Measurements from ENCODE around the gene NF2. TPM values are rescaled to one million over a fixed set of nuclear protein-coding genes. Genes with fewer than 3 reads are reported as not detected.

NF2 gene
- total and polyA plus RNA-seq, 2 of the 8 experiments (the other 6 are each of a cell fraction or from before 2014, with no cell fraction given) = 17.6 to 53.6 TPM

DNA sequence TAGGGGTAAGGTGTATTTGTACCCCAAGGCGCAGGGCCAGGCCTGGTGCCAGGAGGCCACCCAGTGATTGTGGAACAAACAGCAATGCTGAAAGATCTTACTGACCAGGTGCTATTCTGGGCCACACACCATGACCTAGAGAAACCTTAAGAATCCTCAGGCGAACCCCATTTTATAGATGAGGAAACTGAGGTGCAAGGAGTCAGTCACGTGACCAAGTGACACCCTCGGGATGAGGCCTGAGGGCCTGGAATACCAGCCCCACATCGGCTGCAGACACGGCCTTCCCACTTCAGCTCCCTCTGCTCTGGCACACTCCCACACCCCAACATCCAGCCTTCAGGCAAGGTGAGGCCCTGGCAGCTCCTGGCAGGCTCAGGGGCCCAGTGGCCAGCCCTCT is 129.4 kb downstream of the NF2 start:
- H3K79me1 ChIP-seq (ENCODE audit: low read depth, low read length) = no peaks in the 10 kb centered on the region
- H3K4me1 ChIP-seq (replicated peaks in 1 of 4; ENCODE audit: control insufficient read depth in 3 of 4, insufficient read depth in 4 of 4, low read length in 3 of 4) = peaks cover 0 to 12% (median 7%) of the 10 kb centered on the region in 4 experiments; a peak in 6 of 7 replicates
- no peak overlapping the region for H3K14ac ChIP-seq (ENCODE audit: insufficient read length)
- no peak overlapping the region for H3K27ac ChIP-seq (ENCODE audit: low read depth, low read length)
- H2BK120ac ChIP-seq (replicated peaks; ENCODE audit: low read depth, low read length) = no peak overlapping the region
- no peak overlapping the region for H3K56ac ChIP-seq (replicated peaks; ENCODE audit: insufficient read length, low read depth, low read length)
- no peak overlapping the region for H4K5ac ChIP-seq (ENCODE audit: insufficient read length, low read depth, low read length)
- no peak overlapping the region for H2BK15ac ChIP-seq (ENCODE audit: low read length)
- H3K23ac ChIP-seq (ENCODE audit: insufficient read length) = no peak overlapping the region
- H2BK20ac ChIP-seq (ENCODE audit: low read length) = no peak overlapping the region
- H4K20me1 ChIP-seq (replicated peaks in 1 of 2; ENCODE audit: control insufficient read depth in 1 of 2, insufficient read depth in 2 of 2, low read length in 2 of 2) = no peaks in the 10 kb centered on the region
- H3K4ac ChIP-seq (replicated peaks; ENCODE audit: insufficient read length, low read depth, low read length) = no peak overlapping the region
- no peaks in the 10 kb centered on the region for H3K9me3 ChIP-seq (ENCODE audit: insufficient read depth in 2 of 2, low read depth in 1 of 2, low read length in 1 of 2)
- no peak overlapping the region for H3K4me3 ChIP-seq (ENCODE audit: extremely low read depth in 1 of 4, insufficient read depth in 2 of 4, low read depth in 3 of 4, low read length in 4 of 4)
- no peak overlapping the region for H2AK5ac ChIP-seq (ENCODE audit: low read depth, low read length)
- no peak overlapping the region for H2BK12ac ChIP-seq (ENCODE audit: low read depth, low read length)
- H3K79me2 ChIP-seq (ENCODE audit: control insufficient read depth in 1 of 2, insufficient read depth in 2 of 2, low read length in 2 of 2) = no peaks in the 10 kb centered on the region
- H3K36me3 ChIP-seq (ENCODE audit: control insufficient read depth in 2 of 4, insufficient read depth in 4 of 4, low read length in 3 of 4) = no peaks in the 10 kb centered on the region
- ChIA-PET POLR2A (ENCODE audit: partially characterized antibody) (no interaction called here), CTCF (ENCODE audit: partially characterized antibody) (interaction anchor here (0.6 to 2.8 kb wide), 8 partner anchors 10 to 522 kb away, joined by 3 to 7 read pairs (median 4); no protein-coding TSS in a partner anchor)
- H3K23me2 ChIP-seq (ENCODE audit: low read depth, low read length) = no peaks in the 10 kb centered on the region
- H2AFZ ChIP-seq (ENCODE audit: low read length) = no peak overlapping the region
- no peak overlapping the region for H3K4me2 ChIP-seq (ENCODE audit: insufficient read depth in 1 of 2, low read depth in 2 of 2, low read length in 2 of 2)
- no peak for FAIRE-seq
- H3K18ac ChIP-seq (ENCODE audit: extremely low read depth, low read length) = no peak overlapping the region
- no peak overlapping the region for H4K8ac ChIP-seq (ENCODE audit: extremely low read depth, insufficient read depth, low read length)
- no peak overlapping the region for H4K91ac ChIP-seq (replicated peaks; ENCODE audit: insufficient read length, low read length)
- no peak overlapping the region for H3K9ac ChIP-seq (replicated peaks in 1 of 4; ENCODE audit: extremely low read depth in 1 of 4, low read depth in 3 of 4, low read length in 3 of 4)
- no peak for DNase-seq (ENCODE audit: low read depth in 1 of 2, low spot score in 2 of 2)
- H2BK5ac ChIP-seq (ENCODE audit: low read depth, low read length) = no peak overlapping the region
- no peaks in the 10 kb centered on the region for H3K27me3 ChIP-seq (replicated peaks in 1 of 4; ENCODE audit: control insufficient read depth in 3 of 4, extremely low read depth in 1 of 4, insufficient read depth in 3 of 4, low read length in 3 of 4)
- WGBS, 2 experiments (ENCODE audit: extremely low coverage in 1 of 2, insufficient coverage in 1 of 2, insufficient read length in 1 of 2, insufficient replicate concordance in 2 of 2, low coverage in 1 of 2, low lambda C conversion rate in 2 of 2, missing lambda C conversion rate in 1 of 2) = 75% methylated on average over 6 of the region's 6 CpGs; no CpG with 5 or more reads in 1 of the 2 experiments
- TF ChIP-seq CREB1 (IDR thresholded peaks at IDR 0.05) = no peak
- TF ChIP-seq TBP (IDR thresholded peaks at IDR 0.05; ENCODE audit: low read depth, low read length) = no peak
- no peak for TF ChIP-seq TCF12 (IDR thresholded peaks at IDR 0.05; ENCODE audit: low read depth, low read length)
- TF ChIP-seq BACH1 (IDR thresholded peaks at IDR 0.05; ENCODE audit: low read length) = no peak
- no peak for TF ChIP-seq CTCF (IDR thresholded peaks at IDR 0.05; ENCODE audit: control extremely low read depth in 1 of 3, insufficient read depth in 1 of 3, low read depth in 1 of 3, low read length in 3 of 3)
- TF ChIP-seq RNF2 (IDR thresholded peaks at IDR 0.05; ENCODE audit: borderline replicate concordance, low read depth, low read length, missing control alignments, poor library complexity, severe bottlenecking) = no peak
- no peak for TF ChIP-seq KDM5A (IDR thresholded peaks at IDR 0.05; ENCODE audit: low read length)
- TF ChIP-seq BRCA1 (IDR thresholded peaks at IDR 0.05; ENCODE audit: low read depth, low read length) = no peak
- no peak for TF ChIP-seq PHF8 (conservative IDR thresholded peaks at IDR 0.05; ENCODE audit: low read depth, low read length)
- TF ChIP-seq TAF7 (optimal IDR thresholded peaks at IDR 0.05; ENCODE audit: borderline replicate concordance, low read depth, low read length) = no peak
- no peak for TF ChIP-seq RAD21 (IDR thresholded peaks at IDR 0.05 in 1 of 2, conservative IDR thresholded peaks at IDR 0.05 in 1 of 2; ENCODE audit: low read depth in 2 of 2, low read length in 2 of 2)
- no peak for TF ChIP-seq JUND (IDR thresholded peaks at IDR 0.05; ENCODE audit: low read length)
